HL-60/S4 (cell line): ENCODE measurements around the gene AHRR.

Experiments
- in situ Hi-C: fragments of 300-500 bp; cut with MboI; formaldehyde crosslinking; loops from 2 replicates; pipeline ENCODE4 v1.14.3; 2022; ENCODE audit warnings: low sequenced_read_pairs

The AHRR gene

GRCh38 chr5:423626-424261, 102.2 kb downstream of the AHRR start:
- in situ Hi-C loops: no loop called here

GRCh38 chr5:424301-425110, 103.0 kb downstream of the AHRR start:
- in situ Hi-C loops: no loop called here

GRCh38 chr5:425714-426113, 104.2 kb downstream of the AHRR start:
- in situ Hi-C loops: no loop called here

- in situ Hi-C loops: no loop called here
Measured at GRCh38 chr5:426392-426976, 105.0 kb downstream of the AHRR start.

GRCh38 chr5:427415-428087, 106.0 kb downstream of the AHRR start:
- in situ Hi-C loops: no loop called here

GRCh38 chr5:428219-428618, 106.7 kb downstream of the AHRR start:
- in situ Hi-C loops: no loop called here

GRCh38 chr5:428754-429452, 107.4 kb downstream of the AHRR start:
- in situ Hi-C loops: no loop called here

- in situ Hi-C loops: loop anchor here (10.0 kb wide), 1 partner anchor 115 kb away; no protein-coding TSS in a partner anchor
Measured at GRCh38 chr5:429453-430188, 108.1 kb downstream of the AHRR start.

- in situ Hi-C loops: loop anchor here (10.0 kb wide), 1 partner anchor 116 kb away; no protein-coding TSS in a partner anchor
Measured at GRCh38 chr5:430214-430925, 108.9 kb downstream of the AHRR start.

GRCh38 chr5:431001-431710, 109.6 kb downstream of the AHRR start:
- in situ Hi-C loops: loop anchor here (10.0 kb wide), 1 partner anchor 116 kb away; no protein-coding TSS in a partner anchor

GRCh38 chr5:431711-432050, 110.2 kb downstream of the AHRR start:
- in situ Hi-C loops: loop anchor here (10.0 kb wide), 1 partner anchor 117 kb away; no protein-coding TSS in a partner anchor

GRCh38 chr5:432201-432927, 110.8 kb downstream of the AHRR start:
- in situ Hi-C loops: loop anchor here (10.0 kb wide), 1 partner anchor 118 kb away; no protein-coding TSS in a partner anchor

GRCh38 chr5:432928-433791, 111.6 kb downstream of the AHRR start:
- in situ Hi-C loops: loop anchor here (10.0 kb wide), 1 partner anchor 118 kb away; no protein-coding TSS in a partner anchor

GRCh38 chr5:433836-434235, 112.3 kb downstream of the AHRR start:
- in situ Hi-C loops: loop anchor here (10.0 kb wide), 1 partner anchor 119 kb away; no protein-coding TSS in a partner anchor

- in situ Hi-C loops: loop anchor here (10.0 kb wide), 1 partner anchor 120 kb away; no protein-coding TSS in a partner anchor
Measured at GRCh38 chr5:434443-435146, 113.1 kb downstream of the AHRR start.

- in situ Hi-C loops: loop anchor here (10.0 kb wide), 1 partner anchor 120 kb away; no protein-coding TSS in a partner anchor
Measured at GRCh38 chr5:435156-435790, 113.8 kb downstream of the AHRR start.
